Caco-2 (cell line): ENCODE measurements around the gene MYO18A. TPM values are rescaled to one million over a fixed set of nuclear protein-coding genes. Genes with fewer than 3 reads are reported as not detected.

ENCODE experiments used
- BruUV-seq: library from RNA; stranded (reverse); fragments of 400-500 nt; replicated peaks from 2 replicates; lab custom pipeline; 2021; lab: Mats Ljungman, UMichigan
- CTCF ChIA-PET: fragments of 300-600 bp; sonication (Branson Sonifier 250); formaldehyde crosslinking; loops from one replicate; lab custom pipeline; 2022; ENCODE audit warnings: antibody characterized with exemption; lab: Charles Lee
- POLR2A ChIA-PET: fragments of 300-600 bp; sonication (Branson Sonifier 250); formaldehyde crosslinking; loops from one replicate; lab custom pipeline; 2022; ENCODE audit warnings: antibody characterized with exemption; lab: Charles Lee
- DNase-seq, 2 experiments: peaks; one replicate each; pipeline versions ENCODE4 v3.0.0 to v3.0.0-alpha.2; 2020 to 2022
- H3K27me3 ChIP-seq: replicated peaks from 2 replicates; pipeline ENCODE4 v1.6.0; 2011; ENCODE audit warnings: low read length; ENCODE audit not compliant: control insufficient read depth, insufficient read depth
- H3K36me3 ChIP-seq: 2 replicates; pipeline ENCODE4 v1.5.1; 2011; ENCODE audit warnings: low read length; ENCODE audit not compliant: control insufficient read depth, insufficient read depth
- H3K4me1 ChIP-seq: fragments of 250-450 bp; sonication (Bioruptor Pico); 2 replicates; pipeline ENCODE4 v1.5.1; 2020; ENCODE audit warnings: mild to moderate bottlenecking
- H3K4me3 ChIP-seq: 2 replicates; pipeline ENCODE4 v1.5.1; 2011; ENCODE audit warnings: low read depth, mild to moderate bottlenecking, control low read depth, low read length
- H3K9me3 ChIP-seq: fragments of 250-450 bp; sonication (Bioruptor Pico); 2 replicates; pipeline ENCODE4 v1.5.1; 2020; ENCODE audit warnings: mild to moderate bottlenecking, moderate library complexity
- H3K27ac Mint-ChIP-seq: one replicate; pipeline ENCODE4 v1.8.0; 2022; ENCODE audit warnings: mixed read lengths; ENCODE audit not compliant: unreplicated experiment
- H3K27me3 Mint-ChIP-seq: one replicate; pipeline ENCODE4 v1.8.0; 2022; ENCODE audit warnings: mixed read lengths; ENCODE audit not compliant: insufficient read depth, unreplicated experiment
- H3K36me3 Mint-ChIP-seq: one replicate; pipeline ENCODE4 v1.8.0; 2022; ENCODE audit warnings: mild to moderate bottlenecking, mixed read lengths; ENCODE audit not compliant: insufficient read depth, unreplicated experiment
- H3K4me1 Mint-ChIP-seq: one replicate; pipeline ENCODE4 v1.8.0; 2022; ENCODE audit warnings: low read depth, mixed read lengths; ENCODE audit not compliant: unreplicated experiment
- H3K4me3 Mint-ChIP-seq: one replicate; pipeline ENCODE4 v1.8.0; 2022; ENCODE audit warnings: mild to moderate bottlenecking, moderate library complexity, mixed read lengths; ENCODE audit not compliant: unreplicated experiment
- H3K9me3 Mint-ChIP-seq: one replicate; pipeline ENCODE4 v1.8.0; 2022; ENCODE audit warnings: mixed read lengths; ENCODE audit not compliant: unreplicated experiment
- intact Hi-C: fragments of 100-400 bp; cut with micrococcal nuclease; formaldehyde crosslinking; loops from one replicate; pipeline ENCODE4 v1.10.0; 2022; ENCODE audit not compliant: unreplicated experiment
- total RNA-seq: library from RNA; stranded (reverse); gene quantifications from 2 replicates; pipeline ENCODE4 v1.2.3, GENCODE V29; 2022
- TF ChIP-seq, protein P1 (sequence below), 2 experiments: fragments of 200-600 bp in 1 of 2; IDR thresholded peaks; 1 replicate in 1 of 2; 2 replicates in 1 of 2; pipeline versions ENCODE4 v1.5.1 to v1.8.0; 2011 to 2022; ENCODE audit warnings: antibody characterized with exemption in 1 of 2, control low read depth in 1 of 2, inconsistent platforms in 1 of 2, low read depth in 1 of 2, low read length in 1 of 2, mild to moderate bottlenecking in 1 of 2, moderate library complexity in 1 of 2; ENCODE audit not compliant: insufficient read depth in 1 of 2, severe bottlenecking in 1 of 2, unreplicated experiment in 1 of 2

The MYO18A gene
- total RNA-seq, 1 experiment from 2014 or later, result 47.1 TPM

DNA sequence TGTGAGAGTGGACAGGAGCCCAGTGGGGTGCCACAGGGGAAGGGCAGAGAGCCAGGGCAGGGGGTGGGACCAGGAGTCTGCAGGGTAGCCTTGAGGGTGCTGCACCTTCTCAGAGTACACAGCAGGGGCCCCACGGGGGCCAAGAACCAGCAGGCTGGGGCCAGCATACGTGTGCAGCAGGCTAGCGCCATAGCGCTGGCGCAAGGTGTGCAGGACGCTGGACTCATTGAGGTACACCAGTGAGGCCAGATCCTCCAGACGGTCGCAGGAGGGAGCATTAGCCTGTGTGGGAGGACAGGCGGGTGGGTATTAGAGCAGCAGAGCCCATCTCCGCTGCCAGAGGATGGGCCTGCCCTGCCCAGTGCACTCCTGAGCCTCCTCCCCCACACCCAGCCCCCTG, 58.8 kb downstream of the MYO18A start:
- H3K4me3 Mint-ChIP-seq, result no peak overlapping the region
- no peaks in the 10 kb centered on the region for H3K4me1 Mint-ChIP-seq
- H3K27me3 Mint-ChIP-seq, result no peaks in the 10 kb centered on the region
- TF ChIP-seq, protein P1, sequence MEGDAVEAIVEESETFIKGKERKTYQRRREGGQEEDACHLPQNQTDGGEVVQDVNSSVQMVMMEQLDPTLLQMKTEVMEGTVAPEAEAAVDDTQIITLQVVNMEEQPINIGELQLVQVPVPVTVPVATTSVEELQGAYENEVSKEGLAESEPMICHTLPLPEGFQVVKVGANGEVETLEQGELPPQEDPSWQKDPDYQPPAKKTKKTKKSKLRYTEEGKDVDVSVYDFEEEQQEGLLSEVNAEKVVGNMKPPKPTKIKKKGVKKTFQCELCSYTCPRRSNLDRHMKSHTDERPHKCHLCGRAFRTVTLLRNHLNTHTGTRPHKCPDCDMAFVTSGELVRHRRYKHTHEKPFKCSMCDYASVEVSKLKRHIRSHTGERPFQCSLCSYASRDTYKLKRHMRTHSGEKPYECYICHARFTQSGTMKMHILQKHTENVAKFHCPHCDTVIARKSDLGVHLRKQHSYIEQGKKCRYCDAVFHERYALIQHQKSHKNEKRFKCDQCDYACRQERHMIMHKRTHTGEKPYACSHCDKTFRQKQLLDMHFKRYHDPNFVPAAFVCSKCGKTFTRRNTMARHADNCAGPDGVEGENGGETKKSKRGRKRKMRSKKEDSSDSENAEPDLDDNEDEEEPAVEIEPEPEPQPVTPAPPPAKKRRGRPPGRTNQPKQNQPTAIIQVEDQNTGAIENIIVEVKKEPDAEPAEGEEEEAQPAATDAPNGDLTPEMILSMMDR (IDR thresholded peaks at IDR 0.05; ENCODE audit: insufficient read depth in 1 of 2, low read depth in 1 of 2, low read length in 1 of 2, severe bottlenecking in 1 of 2, unreplicated experiment in 1 of 2), result no peak
- peaks cover 5% of the 10 kb centered on the region for H3K36me3 Mint-ChIP-seq
- Histone ChIP-seq H3K4me3 (no peak overlapping the region), H3K36me3 (peaks cover 9% of the 10 kb centered on the region), H3K27me3 (no peaks in the 10 kb centered on the region), H3K4me1 (no peaks in the 10 kb centered on the region), H3K9me3 (no peaks in the 10 kb centered on the region)
- BruUV-seq, result no TSS peak
- ChIA-PET POLR2A (no interaction called here), CTCF (no interaction called here)
- no peaks in the 10 kb centered on the region for H3K9me3 Mint-ChIP-seq
- no peak for DNase-seq
- no peak overlapping the region for H3K27ac Mint-ChIP-seq
- intact Hi-C loops, result no loop called here

DNA sequence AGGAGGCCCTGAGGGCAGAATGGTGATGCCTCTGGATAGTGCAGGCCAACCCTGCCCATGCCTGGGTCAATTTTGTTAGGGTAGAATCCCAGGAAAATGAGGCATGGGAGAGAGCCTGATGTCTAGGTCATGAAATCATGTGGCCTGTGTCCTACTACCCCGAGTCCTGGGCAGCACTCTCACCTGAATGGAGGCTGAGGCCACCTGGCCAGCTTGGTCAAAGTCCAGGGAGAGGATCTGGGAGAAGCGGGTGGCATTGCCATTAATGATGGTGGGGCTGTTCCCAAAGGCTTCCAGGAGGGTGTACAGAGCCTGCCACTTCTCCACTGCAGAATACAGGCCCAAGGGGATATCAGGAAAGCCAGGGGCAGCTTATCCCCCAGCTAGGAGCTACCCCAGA, 59.8 kb downstream of the MYO18A start:
- intact Hi-C loops, result no loop called here
- Mint-ChIP-seq H3K9me3 (no peaks in the 10 kb centered on the region), H3K4me3 (no peak overlapping the region), H3K4me1 (no peaks in the 10 kb centered on the region), H3K27me3 (no peaks in the 10 kb centered on the region), H3K36me3 (peaks cover 5% of the 10 kb centered on the region), H3K27ac (no peak overlapping the region)
- Histone ChIP-seq H3K4me3 (no peak overlapping the region), H3K9me3 (no peaks in the 10 kb centered on the region), H3K4me1 (no peaks in the 10 kb centered on the region), H3K27me3 (no peaks in the 10 kb centered on the region), H3K36me3 (peaks cover 10% of the 10 kb centered on the region)
- CTCF ChIA-PET, result interaction anchor here (0.6 kb wide), 2 partner anchors 97 to 367 kb away, joined by 3 read pairs; no protein-coding TSS in a partner anchor
- TF ChIP-seq, protein P1 (IDR thresholded peaks at IDR 0.05; ENCODE audit: insufficient read depth in 1 of 2, low read depth in 1 of 2, low read length in 1 of 2, severe bottlenecking in 1 of 2, unreplicated experiment in 1 of 2), result no peak
- no peak for DNase-seq
- BruUV-seq, result no TSS peak
- POLR2A ChIA-PET, result no interaction called here

DNA sequence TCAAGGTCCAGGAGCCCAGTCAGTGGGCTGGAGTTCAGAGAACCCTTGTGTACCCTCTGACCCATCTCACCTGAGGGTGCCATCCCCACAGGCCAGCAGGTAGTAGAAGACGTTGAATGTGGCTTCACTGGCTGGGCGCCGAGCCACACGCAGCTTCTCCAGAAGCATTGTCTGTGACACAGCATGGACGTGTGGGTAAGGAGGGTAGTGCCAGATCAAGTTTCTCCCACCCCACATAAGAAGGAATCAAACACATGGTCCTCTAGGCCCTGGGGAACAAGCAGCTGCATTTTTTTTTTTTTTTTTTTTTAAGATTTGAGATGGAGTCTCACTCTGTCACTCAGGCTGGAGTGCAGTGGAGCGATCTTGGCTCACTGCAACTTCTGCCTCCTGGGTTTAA, 60.9 kb downstream of the MYO18A start:
- intact Hi-C loops, result no loop called here
- no peaks in the 10 kb centered on the region for H3K27me3 Mint-ChIP-seq
- H3K4me1 Mint-ChIP-seq, result no peaks in the 10 kb centered on the region
- H3K4me3 ChIP-seq, result no peak overlapping the region
- BruUV-seq, result no TSS peak
- TF ChIP-seq, protein P1 (IDR thresholded peaks at IDR 0.05; ENCODE audit: insufficient read depth in 1 of 2, low read depth in 1 of 2, low read length in 1 of 2, severe bottlenecking in 1 of 2, unreplicated experiment in 1 of 2), result no peak
- H3K9me3 ChIP-seq, result no peaks in the 10 kb centered on the region
- H3K36me3 ChIP-seq, result peaks cover 11% of the 10 kb centered on the region
- no peaks in the 10 kb centered on the region for H3K9me3 Mint-ChIP-seq
- H3K27me3 ChIP-seq, result no peaks in the 10 kb centered on the region
- ChIA-PET POLR2A (interaction anchor here (0.6 kb wide), 1 partner anchor 561 kb away, joined by 4 read pairs; no protein-coding TSS in a partner anchor), CTCF (interaction anchor here (0.7 kb wide), 1 partner anchor 33 kb away, joined by 7 read pairs; no protein-coding TSS in a partner anchor)
- no peaks in the 10 kb centered on the region for H3K4me1 ChIP-seq
- no peak overlapping the region for H3K4me3 Mint-ChIP-seq
- DNase-seq, result no peak
- H3K27ac Mint-ChIP-seq, result no peak overlapping the region
- peaks cover 5% of the 10 kb centered on the region for H3K36me3 Mint-ChIP-seq
